Amniotic stem cell (primary cell): ENCODE data around the gene LCORL.
"Not testable (repeated sequence)": the region's sequence is repeated elsewhere in the genome, so short reads cannot be mapped to it uniquely, and the experiment has no call there.

Experiments used
- DNase-seq: peaks from one replicate; lab custom pipeline; 2025; lab: John Stamatoyannopoulos, UW

LCORL gene

DNA sequence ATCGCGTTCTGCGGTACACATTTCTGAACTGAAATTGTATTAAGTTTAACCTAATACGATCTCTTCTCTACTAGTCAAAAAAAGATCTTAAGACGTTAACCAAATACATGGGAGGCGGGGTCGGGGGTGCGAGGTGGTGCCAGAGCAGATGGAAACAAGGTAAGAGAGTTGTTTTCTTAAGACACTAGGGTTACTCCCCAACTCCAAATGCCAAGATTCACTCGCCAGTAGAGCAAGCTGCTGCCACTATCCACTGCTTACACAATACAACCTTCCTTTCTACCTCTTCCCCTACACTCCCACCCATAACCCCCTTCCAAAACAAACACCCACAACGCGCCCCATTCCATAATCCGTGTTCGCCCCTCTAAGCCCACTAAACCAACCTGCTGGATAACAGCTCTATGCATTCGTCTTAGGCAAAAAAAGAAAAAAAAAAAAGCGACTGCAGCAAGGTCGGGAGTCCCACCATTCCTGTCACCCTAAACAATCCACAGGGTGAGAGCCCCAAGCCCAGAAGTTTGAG, 1.3 kb downstream of the LCORL start:
- DNase-seq: no peak

GRCh38 chr4:18014269-18014668, 7.3 kb downstream of the LCORL start:
- DNase-seq: no peak

GRCh38 chr4:18012807-18013462, 8.6 kb downstream of the LCORL start:
- DNase-seq: no peak

- DNase-seq: no peak
Measured at GRCh38 chr4:18012134-18012806, 9.3 kb downstream of the LCORL start.

GRCh38 chr4:18007625-18008024, 13.9 kb downstream of the LCORL start:
- no peak for DNase-seq

- DNase-seq: not testable (repeated sequence)
Measured at GRCh38 chr4:18006432-18006831, 15.1 kb downstream of the LCORL start.

DNA sequence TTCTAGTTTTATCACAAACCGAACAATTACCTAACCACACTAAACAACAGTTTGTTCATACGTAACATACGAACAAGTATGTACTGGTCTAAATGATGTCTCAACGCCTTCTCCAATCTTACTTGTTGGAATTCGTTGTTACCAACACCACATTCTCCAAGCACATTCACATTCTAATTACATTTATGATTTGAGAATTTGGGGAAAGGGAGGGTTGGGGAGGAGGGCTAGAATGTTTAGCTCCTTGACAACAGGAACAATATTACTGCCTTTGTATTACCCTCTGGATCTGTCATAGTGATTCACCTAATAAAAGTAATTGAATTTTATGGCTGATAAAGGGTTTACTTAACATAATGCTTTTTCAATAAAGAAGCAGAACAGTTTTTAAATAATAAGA, 24.4 kb downstream of the LCORL start:
- no peak for DNase-seq

DNA sequence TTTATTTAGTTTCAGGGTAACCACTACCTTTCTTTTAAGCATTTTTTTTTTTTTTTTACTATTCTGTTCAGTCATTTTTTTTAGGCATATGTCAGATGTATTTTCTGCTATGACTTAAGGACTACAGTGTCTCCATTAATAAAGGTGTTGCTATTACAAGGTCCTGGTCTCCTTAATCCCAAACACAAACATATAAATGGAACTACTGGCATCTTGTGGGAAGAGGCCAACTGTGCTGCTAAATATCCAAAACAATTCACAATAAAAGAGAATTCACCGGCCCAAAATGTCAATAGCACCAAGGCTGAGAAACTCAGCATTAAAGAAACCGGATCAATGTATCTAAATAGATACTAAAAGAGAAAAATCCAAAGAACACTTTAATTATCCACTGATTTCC, 26.4 kb downstream of the LCORL start:
- no peak for DNase-seq

DNA sequence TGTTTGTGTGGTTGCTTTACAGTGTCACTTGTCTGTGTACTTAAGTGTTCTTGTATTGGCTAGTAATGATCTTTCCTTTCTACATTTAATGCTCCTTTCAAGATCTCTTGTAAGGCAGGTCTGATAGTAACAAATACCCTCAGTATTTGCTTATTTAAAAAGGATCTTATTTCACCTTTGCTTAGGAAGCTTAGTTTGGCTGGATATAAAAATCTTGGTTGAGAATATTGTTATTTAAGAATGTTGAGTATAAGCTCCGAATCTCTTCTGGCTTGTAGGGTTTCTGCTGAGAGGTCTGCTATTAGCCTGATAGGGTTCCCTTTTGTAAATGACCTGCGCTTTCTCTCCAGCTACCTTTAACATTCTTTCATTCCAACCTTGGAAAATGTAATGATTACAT, 35.7 kb downstream of the LCORL start:
- DNase-seq: no peak

- DNase-seq: no peak
Measured at GRCh38 chr4:17981063-17981462, 40.5 kb downstream of the LCORL start.

DNA sequence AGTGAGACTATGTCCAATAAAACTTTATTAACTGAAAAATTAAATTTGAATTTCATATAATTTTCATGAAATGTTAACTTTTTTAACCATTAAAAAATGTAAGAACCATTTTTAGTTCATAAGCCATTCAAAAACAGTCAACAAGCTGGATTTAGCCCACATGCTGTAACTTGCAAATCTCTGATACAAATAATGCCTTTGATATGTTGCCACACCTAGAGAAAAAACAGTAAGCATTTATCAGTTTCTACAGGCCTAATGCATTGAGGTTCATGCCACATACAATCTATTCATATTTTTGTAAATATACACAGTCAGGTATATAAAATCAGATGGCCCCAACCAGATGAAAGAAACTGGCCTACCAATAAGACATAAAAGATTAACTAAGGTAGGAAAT, 52.8 kb downstream of the LCORL start:
- no peak for DNase-seq

DNA sequence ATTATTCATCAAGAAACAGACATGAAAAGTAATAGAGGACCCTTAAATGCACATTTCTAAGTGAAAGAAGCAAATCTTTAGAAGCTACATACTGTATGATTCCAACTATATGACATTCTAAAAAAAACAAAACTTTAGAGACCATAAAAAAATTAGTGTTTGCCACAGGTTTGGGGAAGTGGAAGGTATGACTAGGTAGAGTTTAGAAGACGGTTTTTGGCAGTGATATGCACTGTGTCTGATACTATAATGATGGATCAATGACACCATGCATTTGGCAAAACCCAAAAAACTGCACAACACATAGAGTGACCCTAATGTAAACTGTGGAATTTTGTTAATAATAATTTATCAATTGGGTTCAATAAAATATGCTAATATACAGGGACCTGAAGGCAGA, 54.5 kb downstream of the LCORL start:
- no peak for DNase-seq

GRCh38 chr4:17966312-17966711, 55.2 kb downstream of the LCORL start:
- DNase-seq: no peak

- no peak for DNase-seq
Measured at GRCh38 chr4:17964576-17964975, 57.0 kb downstream of the LCORL start.

DNA sequence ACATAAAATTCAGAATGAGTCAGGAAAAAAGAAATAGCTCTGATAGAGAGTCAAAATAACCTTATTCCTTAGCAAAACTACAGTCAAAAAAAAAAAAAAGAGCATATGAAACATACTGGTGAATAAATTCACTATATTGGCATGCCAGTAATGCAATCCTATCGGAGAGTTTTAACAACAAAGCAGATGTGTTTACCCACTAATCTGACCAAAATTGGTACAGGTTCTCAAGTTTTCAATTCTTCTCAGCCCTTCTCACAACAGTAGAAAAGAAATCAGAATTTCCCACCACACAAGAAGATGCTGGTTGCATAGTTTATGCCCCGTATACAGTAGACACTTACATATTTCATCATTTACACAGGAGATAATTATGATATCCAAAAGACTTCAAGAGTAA, 59.4 kb downstream of the LCORL start:
- DNase-seq: no peak

GRCh38 chr4:17961249-17961648, 60.3 kb downstream of the LCORL start:
- no peak for DNase-seq

GRCh38 chr4:17958181-17958580, 63.4 kb downstream of the LCORL start:
- no peak for DNase-seq

DNA sequence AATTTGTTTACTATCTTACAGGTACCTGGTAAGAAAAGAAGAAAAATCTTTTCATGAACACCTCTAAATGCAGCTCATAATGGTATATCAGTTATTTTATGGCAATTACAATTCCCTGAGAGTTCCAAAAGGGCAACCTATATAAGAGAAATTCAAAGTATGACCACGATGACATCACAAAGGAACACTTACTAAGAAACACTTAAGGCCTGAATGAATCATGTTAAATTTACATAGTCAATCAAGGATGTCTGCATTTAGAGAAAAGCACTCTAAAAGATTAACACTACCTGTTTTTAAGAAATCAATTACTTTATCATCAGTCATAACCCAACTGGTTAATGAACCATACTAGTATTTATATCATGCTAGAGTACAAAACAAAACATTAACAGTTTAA, 63.9 kb downstream of the LCORL start:
- no peak for DNase-seq

GRCh38 chr4:17956245-17956644, 65.3 kb downstream of the LCORL start:
- DNase-seq: no peak

GRCh38 chr4:17945303-17945702, 76.3 kb downstream of the LCORL start:
- no peak for DNase-seq

- DNase-seq: no peak
Measured at GRCh38 chr4:17941731-17942130, 79.8 kb downstream of the LCORL start.

GRCh38 chr4:17939054-17939453, 82.5 kb downstream of the LCORL start:
- no peak for DNase-seq

GRCh38 chr4:17934286-17934685, 87.3 kb downstream of the LCORL start:
- no peak for DNase-seq

DNA sequence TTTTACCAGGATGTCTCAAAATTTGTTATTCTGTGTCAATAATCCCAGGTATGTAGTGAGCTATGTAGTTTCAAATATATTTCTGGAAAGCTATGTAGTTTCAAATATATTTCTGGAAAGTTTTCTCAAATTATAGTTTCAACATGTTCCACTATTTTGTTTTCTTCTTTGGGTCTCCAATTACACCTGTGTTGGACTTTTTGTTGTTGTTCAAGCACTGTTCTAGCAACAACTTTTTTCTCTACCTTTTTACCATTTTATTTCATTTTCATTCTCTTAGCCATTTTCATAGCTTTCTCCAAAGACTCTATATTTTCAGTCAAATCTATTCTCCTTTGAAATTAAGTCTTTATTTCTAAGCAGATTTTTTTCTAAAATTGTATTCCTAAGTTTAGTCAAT, 88.4 kb downstream of the LCORL start:
- no peak for DNase-seq
